Stimulated activated CD4-positive, alpha-beta T cell treated with anti-CD3 and anti-CD28 coated beads, Interleukin-2, amount 100 ng/mL, for 4 hours (primary cell): Measurements from ENCODE around the gene FAM89A.

Experiments used
- DNase-seq: peaks from one replicate; pipeline ENCODE4 v3.0.0-alpha.2; 2020; ENCODE audit warnings: low read depth

FAM89A gene

GRCh38 chr1:231040019-231040799, at the start of gene FAM89A:
Gene FAM89A (minus strand): TSS chr1:231040254. CDS start chr1:231040211, 43 bp downstream.
- peak; percentile 61 for DNase-seq

DNA sequence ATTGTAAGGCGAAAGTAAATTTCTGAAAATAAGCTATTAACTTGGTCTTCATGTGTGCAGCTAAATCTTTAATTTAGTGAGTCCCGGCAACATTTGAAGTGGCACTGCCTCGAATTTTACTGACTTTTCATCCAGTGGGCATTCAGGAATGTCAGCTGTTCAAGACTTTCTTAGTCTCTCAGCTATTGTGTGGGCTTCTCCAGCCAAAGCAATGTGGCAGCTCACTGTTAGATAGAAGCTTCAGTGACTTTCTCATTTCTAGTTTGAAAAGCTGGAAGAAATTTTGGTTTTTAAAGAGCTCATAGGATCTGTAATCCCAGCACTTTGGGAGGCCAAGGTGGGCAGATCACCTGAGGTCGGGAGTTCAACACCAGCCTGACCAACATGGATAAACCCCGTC, 44.3 kb upstream of the FAM89A start:
- no peak for DNase-seq

- DNase-seq: no peak
Observed at GRCh38 chr1:231079163-231079562, 39.1 kb upstream of the FAM89A start.

DNA sequence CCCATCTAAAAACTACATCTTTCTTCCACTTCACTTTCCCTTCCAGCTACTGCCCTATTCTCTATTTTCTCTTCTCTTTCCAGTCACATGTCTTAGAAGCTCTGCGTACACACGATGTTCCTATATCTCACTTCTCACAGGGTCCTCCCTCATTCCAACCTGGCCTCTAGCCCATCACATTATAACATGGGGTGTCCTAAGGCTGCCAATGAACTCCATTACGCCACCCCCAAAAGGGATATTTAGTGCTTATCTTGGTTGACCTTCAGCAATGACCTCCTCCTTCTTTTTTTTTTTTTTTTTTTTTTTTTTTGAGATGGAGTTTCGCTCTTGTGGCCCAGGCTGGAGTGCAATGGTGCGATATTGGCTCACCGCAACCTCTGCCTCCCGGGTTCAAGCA, 38.2 kb upstream of the FAM89A start:
- no peak for DNase-seq

GRCh38 chr1:231076802-231077201, 36.7 kb upstream of the FAM89A start:
- DNase-seq: no peak

DNA sequence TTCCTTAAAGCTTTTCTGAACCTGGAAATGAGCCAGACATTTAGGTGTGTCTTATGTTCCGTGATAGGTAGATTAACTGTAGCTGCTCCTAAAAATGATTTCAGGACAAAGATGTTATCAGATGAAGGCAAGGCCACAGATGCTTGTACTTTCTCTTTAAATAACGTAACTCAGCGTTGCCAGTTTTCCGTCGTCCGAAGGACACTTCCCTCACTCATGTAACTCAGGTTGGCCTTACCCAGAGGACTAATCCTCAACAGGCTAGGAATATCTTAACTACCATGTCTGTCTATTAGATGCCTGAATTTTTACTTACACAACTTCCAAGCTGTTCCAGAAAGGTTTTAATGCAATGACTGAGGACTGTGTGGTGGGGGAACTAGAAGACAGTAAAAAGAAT, 35.4 kb upstream of the FAM89A start:
- DNase-seq: no peak

DNA sequence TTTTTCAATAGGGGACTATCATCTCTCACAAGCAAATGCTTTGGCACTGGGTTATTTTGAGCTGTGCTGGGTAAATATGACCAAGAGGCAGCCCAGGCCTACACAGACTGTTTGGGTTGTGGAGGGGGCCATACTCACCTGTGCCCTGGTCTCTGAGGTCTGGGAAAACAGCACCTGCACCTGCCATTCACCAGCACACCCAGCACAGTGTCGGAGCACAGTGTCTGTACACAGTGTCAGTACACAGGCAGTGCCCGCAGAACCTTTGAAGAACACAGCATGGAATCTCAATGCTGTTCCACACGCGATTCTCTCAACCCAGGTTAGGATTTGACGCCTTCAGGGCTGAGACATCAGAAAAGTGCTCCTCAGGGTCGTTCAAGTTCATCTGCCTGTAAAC, 35.0 kb upstream of the FAM89A start:
- DNase-seq: no peak

DNA sequence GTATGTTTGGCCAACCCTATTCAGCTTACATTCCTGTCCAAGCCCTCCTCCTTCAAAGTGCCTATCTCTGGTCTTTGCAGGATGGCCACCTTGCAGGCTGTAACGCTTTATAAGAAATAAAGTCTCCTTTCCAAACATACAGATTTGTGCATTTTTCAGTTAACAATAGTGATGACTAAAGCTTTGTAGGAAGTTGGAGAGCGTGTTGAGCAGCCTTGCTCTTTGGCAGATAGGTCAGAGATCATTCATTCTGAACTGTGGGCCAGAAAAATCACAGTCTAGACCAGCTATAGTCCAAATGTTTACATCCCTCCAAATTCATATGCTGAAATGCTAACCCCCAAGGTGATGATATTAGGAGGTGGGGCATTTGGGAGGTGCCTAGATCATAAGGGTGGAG, 34.0 kb upstream of the FAM89A start:
- DNase-seq: no peak

GRCh38 chr1:231073331-231073730, 33.3 kb upstream of the FAM89A start:
- DNase-seq: no peak

DNA sequence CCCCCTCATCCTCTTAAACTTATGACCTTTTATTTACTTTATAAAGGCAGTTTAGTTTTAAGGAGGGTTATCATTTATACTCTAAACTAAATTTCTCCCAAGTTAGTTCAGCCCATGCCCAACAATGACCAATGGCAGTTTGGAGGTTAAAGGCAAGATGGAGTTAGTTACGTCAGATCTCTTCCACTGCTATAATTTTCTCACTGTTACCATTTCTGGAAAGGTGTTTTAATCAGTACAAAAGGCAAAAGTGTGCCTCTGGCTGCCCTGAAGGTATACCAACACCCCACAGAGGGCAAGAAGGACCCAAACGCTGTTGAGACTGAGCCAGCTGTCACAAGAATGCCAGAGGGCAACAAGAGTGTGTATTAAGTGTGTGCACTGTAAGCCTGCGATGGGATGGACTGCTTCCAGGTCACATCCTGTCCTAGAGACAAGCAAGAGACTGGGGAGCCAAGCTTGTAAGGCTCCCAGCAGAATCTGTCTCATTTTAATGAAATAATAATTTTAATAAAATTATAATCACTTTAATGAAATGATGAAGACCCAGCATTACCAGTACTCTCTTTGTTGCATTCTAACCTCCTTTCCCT, 32.5 kb upstream of the FAM89A start:
- no peak for DNase-seq

GRCh38 chr1:231072041-231072440, 32.0 kb upstream of the FAM89A start:
- DNase-seq: no peak

- no peak for DNase-seq
Observed at GRCh38 chr1:231070758-231071444, 30.8 kb upstream of the FAM89A start.

DNA sequence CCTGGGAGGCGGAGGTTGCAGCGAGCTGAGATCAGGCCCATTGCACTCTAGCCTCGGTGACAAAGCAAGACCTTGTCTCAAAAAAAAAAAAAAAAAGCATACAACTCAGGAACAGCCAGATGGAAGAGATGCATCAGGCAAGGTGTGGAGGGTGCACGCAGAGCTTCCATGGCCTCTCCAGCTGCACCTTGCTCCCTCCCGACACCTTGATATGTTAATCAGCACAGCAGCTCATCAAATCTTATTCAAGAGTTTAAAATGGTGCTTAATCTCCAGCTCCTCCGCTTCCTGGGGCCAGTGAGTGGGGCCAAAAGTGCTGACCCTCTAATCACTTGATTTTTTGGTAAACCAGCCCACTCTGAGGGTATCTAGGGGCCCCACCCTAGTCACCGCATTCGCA, 29.3 kb upstream of the FAM89A start:
- DNase-seq: no peak

DNA sequence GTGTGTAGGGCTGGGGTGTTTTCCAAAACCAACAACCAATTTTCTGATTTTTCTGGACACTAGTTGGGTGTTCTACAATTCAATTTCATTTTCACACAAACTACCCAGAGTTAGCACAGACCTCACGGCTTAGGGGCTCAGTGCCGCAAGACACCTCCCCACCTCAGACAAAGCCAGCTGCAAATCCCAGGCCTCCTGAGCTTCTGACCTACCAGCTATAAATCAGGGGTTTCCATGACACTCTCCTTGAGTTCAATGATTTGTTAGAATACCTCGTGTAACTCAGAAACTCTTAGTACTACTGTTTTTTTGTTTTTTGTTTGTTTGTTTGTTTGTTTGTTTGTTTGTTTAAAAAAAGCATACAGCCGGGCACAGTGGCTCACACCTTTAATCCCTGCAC, 28.7 kb upstream of the FAM89A start:
- DNase-seq: no peak

DNA sequence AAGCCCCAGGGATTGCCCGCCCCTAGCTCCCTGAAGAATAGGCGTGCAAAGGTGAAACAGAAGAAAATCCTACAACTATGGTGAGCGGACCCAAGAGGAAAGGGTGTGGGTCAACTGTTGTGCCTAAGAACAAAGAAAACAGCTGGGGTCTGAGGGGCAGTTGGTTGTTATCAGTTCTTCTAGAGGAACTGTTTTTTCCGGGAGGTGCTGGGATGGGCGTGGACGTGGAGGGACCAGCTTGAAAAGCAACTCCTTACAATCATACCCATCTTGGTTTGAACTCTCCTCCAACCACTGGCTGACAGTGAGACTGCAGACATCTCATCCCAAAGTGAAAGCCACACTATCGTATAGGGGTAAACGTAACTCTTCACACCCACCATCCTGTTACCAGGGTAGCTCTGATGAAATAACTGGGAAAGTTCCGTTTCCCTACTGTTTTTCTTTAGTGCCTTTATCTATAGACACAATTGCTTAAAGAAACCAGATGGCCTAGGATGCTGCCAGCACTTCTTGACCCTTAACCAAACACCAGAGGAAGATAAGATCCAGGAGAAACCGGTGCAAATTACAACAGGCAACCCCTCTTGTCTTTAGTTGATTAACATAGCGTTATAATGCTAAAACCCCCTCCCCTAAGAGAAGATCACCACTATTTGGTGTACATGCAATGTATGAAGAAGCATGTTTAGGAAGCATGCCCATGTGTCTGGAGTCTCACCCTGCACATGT, 25.6 kb upstream of the FAM89A start:
- DNase-seq: no peak

GRCh38 chr1:231064418-231064817, 24.4 kb upstream of the FAM89A start:
- no peak for DNase-seq

- DNase-seq: no peak
Observed at GRCh38 chr1:231063331-231063730, 23.3 kb upstream of the FAM89A start.

DNA sequence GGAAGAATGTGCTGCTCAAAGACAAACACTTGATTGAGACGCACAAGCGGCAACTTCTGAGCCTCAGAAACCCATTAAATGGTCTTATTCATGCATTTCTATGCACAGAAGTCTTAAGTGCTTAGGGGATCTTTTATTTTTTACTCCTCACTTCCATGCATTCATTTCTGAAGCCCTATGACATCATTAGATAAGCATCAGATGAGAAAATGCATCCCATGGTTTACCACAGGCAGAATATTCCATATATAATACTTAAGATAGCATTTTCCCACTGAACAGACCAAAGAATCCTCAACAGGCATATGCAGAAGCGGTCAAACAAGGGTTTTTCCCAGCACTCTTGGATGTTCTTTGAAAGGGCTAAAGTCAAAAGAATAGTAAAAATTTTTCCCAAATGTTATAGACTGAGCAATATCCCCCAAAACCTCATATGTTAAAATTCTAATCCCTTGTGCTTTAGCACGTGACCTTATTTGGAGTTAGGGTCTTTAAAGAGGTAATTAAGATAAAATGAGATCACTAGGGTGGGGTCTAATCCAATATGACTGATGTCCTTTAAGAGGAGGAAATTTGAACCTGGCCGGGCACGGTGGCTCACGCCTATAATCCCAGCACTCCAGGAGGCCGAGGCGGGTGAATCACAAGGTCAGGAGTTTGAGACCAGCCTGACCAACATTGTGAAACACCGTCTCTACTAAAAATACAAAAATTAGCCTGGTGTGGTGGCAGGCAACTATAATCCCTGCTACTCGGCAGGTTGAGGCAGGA, 22.6 kb upstream of the FAM89A start:
- DNase-seq: no peak

- no peak for DNase-seq
Observed at GRCh38 chr1:231059566-231060193, 19.6 kb upstream of the FAM89A start.

DNA sequence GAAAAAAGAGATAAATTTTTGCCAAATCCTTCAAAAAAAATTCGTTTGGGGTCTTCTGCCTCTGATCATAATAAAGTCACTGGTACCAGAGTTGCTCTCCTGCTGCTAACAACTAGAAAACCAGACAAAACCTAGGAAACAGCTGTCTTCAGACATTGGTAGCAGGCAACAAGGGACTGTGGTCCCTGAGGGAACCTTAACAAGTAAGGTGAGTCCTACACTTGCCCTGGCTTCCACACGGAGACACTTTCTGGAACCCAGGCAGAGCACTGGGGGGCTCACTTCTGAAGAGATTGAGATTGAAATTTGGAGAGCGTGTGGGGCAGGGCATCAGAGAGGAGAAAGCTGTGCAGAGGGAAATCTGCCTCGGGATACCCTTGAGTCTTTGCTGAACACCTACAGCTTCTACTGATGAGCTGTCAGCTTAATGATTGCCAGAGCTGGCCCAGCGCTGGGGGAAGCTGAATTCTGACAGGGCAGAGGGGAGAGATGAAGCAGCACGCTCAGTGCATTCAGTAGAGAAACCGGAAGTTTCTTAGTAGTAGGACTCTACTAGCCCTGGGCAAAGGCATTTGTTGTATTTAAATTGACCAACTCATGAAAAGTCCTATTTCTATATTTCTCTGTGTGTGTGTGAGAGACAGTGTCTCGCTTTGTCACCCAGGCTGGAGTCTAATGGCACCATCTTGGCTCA, 18.5 kb upstream of the FAM89A start:
- no peak for DNase-seq

DNA sequence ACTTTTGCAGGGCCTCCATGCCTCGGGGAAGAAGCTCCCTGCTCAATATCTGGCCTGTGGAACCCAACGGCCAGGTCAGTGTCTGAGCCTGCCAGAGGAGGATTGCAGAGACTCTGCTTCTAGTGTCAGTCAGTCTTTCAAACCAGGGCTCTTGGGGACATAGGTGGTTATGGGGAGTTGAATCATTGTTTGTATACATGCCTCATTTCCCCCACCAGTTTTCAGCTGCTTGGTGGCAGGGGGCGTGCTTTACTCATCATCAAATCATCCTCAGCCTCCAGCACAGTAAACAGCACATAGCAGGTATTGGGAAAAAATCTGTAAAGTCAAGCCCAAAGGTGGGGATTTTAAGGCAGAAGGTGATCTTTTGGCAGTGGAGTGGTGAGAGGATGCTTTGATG, 17.4 kb upstream of the FAM89A start:
- no peak for DNase-seq
